Activated naive CD8-positive, alpha-beta T cell treated with anti-CD3 and anti-CD28 coated beads, Interleukin-2, amount 10 ng/mL, durations not matched to agents 7 days and 5 days (primary cell): Measurements from ENCODE around the gene RGL1. TPM values are rescaled to one million over a fixed set of nuclear protein-coding genes. Genes with fewer than 3 reads are reported as not detected.
"Not testable (repeated sequence)": the region's sequence is repeated elsewhere in the genome, so short reads cannot be mapped to it uniquely, and the experiment has no call there.

Source experiments
- ATAC-seq: fragments of 150-1000 bp; cut with Tn5 transposase; one replicate; pipeline ENCODE4 v1.10.0; 2021; ENCODE audit warnings: low read depth, moderate library complexity
- POLR2A ChIA-PET: fragments of 350-600 bp; sonication (Branson Sonifier 250); formaldehyde crosslinking; loops from one replicate; lab custom pipeline; 2021; ENCODE audit warnings: antibody characterized with exemption; lab: Charles Lee
- DNase-seq: peaks from one replicate; pipeline ENCODE4 v3.0.0; 2021
- H3K27ac Mint-ChIP-seq: one replicate; pipeline ENCODE4 v1.8.0; 2022; ENCODE audit warnings: mild to moderate bottlenecking, mixed read lengths
- H3K27me3 Mint-ChIP-seq: one replicate; pipeline ENCODE4 v1.8.0; 2022; ENCODE audit warnings: mild to moderate bottlenecking, moderate library complexity, mixed read lengths
- H3K36me3 Mint-ChIP-seq: one replicate; pipeline ENCODE4 v1.8.0; 2021; ENCODE audit warnings: mild to moderate bottlenecking, mixed read lengths
- H3K4me1 Mint-ChIP-seq: one replicate; pipeline ENCODE4 v1.8.0; 2021; ENCODE audit warnings: mixed read lengths
- H3K4me3 Mint-ChIP-seq: one replicate; pipeline ENCODE4 v1.8.0; 2022; ENCODE audit warnings: mild to moderate bottlenecking, moderate library complexity, mixed read lengths
- H3K9me3 Mint-ChIP-seq: one replicate; pipeline ENCODE4 v1.8.0; 2021; ENCODE audit warnings: mixed read lengths
- total RNA-seq, 2 experiments: library from RNA; stranded (reverse); gene quantifications; one replicate each; pipeline ENCODE4 v1.2.3, GENCODE V29; 2021

The RGL1 gene
- total RNA-seq, 2 experiments from 2014 or later, result 2.7 to 3.4 TPM

DNA sequence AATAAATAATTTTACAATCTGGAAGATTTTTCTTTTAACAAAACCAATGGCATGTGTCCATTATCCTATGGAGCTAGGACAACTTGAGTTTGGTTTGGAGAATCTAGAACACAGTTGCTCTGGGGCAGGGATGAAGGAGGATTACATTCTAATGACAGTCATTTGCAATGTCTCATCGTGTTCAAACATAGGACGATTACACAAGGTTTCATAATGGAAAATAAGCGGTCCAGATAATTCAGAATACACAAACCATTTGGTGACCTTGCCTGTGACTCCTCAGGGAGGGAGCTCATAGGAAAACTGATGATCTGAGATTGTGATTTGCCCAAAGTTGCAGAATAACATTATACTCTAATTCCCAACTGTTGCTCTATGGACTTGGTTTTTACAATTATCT is 27.6 kb upstream of the RGL1 start:
- POLR2A ChIA-PET, result no interaction called here
- Mint-ChIP-seq H3K27me3 (no peaks in the 10 kb centered on the region), H3K36me3 (peaks cover 6% of the 10 kb centered on the region), H3K9me3 (peaks cover 13% of the 10 kb centered on the region), H3K27ac (no peak overlapping the region), H3K4me1 (no peaks in the 10 kb centered on the region), H3K4me3 (no peak overlapping the region)
- ATAC-seq (no peak), DNase-seq (no peak)

DNA sequence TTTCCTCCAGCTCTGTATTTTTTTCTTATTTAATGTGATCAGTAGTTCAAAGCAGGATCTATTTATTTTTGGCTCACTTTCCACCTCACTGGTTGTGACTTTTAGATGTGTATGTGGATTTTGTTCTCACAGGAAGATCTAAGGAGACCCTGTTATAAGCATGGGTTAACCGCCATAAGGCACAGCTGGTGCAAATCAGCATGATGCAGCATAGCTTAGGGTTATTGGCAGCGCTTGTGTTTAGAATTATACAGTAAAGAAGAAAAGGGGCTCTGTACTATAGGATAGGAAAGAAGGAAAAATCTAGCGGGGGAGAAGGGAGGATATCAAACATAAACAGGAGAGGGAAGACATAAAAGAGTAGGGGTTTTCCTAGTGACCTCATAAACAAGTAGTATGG is 26.9 kb upstream of the RGL1 start:
- POLR2A ChIA-PET, result no interaction called here
- peaks cover 12% of the 10 kb centered on the region for H3K9me3 Mint-ChIP-seq

DNA sequence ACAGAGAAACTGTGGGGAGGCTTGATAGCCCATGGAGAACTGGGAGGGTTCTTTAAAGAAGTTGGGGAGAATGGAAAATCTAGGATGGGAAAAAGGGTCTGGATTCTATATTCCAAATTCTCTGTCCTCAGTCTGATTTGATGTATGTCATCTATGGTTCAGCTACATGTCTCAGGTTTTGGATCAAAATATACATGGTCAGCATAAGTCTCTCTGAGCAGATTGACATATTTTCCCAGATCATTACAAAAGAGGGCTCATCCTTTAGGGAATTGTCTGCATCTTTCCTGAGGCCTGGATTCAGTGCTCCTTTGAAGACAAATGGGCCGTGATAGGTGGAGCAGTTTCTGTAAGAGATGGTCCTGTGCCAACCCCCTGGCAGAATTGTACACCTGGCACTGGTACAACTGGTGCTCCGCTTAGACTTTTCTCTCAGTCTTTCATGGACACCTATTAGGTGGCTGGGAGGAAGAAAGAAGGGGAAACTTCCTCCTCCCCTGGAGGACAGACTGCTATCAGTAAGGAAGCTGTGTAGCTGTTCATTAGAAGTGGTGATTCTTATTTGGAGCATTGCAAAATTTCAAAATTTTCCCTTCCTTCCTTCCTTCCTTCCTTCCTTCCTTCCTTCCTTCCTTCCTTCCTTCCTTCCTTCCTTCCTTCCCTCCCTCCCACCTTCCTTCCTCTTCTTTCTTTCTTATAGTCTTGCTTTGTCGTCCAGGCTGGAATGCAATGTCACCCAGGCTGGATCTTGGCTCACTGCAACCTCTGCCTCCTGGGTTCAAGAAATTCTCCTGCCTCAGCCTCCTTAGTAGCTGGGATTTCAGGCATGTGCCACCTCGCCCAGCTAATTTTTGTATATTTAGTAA is 26.1 kb upstream of the RGL1 start:
- no peak overlapping the region for H3K4me3 Mint-ChIP-seq
- no peak for DNase-seq
- H3K9me3 Mint-ChIP-seq, result peaks cover 7% of the 10 kb centered on the region
- H3K27ac Mint-ChIP-seq, result no peak overlapping the region
- H3K4me1 Mint-ChIP-seq, result no peaks in the 10 kb centered on the region
- POLR2A ChIA-PET, result no interaction called here
- H3K36me3 Mint-ChIP-seq, result peaks cover 5% of the 10 kb centered on the region
- no peak for ATAC-seq
- no peaks in the 10 kb centered on the region for H3K27me3 Mint-ChIP-seq

More for the DNA sequence above, 26.9 kb upstream of the RGL1 start:
- no peak for ATAC-seq
- no peak overlapping the region for H3K27ac Mint-ChIP-seq
- no peaks in the 10 kb centered on the region for H3K27me3 Mint-ChIP-seq
- no peaks in the 10 kb centered on the region for H3K4me1 Mint-ChIP-seq
- peaks cover 5% of the 10 kb centered on the region for H3K36me3 Mint-ChIP-seq
- no peak overlapping the region for H3K4me3 Mint-ChIP-seq
- no peak for DNase-seq

DNA sequence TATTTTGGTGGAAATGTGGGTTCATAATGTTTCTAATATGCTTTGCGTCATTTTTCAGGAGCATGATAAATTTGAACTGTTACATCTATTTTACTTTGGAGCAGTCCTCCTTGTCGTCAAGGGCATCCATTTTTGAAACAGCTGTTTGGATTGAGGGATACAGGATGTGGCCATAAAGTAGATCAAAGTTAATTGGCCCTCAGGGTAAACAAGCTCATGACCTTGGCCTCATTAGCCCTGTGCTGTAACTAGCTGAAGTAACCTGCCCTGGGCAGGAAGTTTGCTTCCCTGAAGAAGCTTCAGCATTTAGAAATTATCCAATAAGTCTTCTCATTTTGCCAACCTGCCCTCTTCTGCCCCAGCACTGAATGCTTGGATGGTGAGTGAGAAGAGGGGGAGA is 24.8 kb upstream of the RGL1 start:
- no peaks in the 10 kb centered on the region for H3K4me1 Mint-ChIP-seq
- H3K36me3 Mint-ChIP-seq, result no peaks in the 10 kb centered on the region
- peaks cover 2% of the 10 kb centered on the region for H3K9me3 Mint-ChIP-seq
- ATAC-seq, result no peak
- no peaks in the 10 kb centered on the region for H3K27me3 Mint-ChIP-seq
- POLR2A ChIA-PET, result interaction anchor here (0.5 kb wide), 1 partner anchor 267 kb away, joined by 5 read pairs; no protein-coding TSS in a partner anchor
- no peak overlapping the region for H3K4me3 Mint-ChIP-seq
- no peak for DNase-seq
- no peak overlapping the region for H3K27ac Mint-ChIP-seq

DNA sequence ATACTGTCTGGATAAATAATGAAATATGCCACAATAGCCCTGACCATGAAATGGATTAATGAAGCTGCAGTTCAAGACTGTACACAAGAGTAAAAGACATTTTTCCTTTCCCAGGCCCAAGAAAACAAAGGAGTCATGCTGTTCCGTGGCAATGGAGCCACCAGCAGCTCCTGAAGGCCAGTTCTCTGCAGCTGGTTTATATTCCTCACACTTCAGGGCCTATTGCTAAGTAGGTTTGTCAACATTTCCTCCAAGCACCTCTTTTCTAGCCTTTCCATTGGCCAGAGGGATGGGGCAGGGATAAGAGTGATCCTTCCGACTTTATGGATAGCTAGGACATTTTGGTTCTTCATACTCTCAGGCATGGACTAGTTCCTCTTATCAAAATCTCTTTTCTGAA is 24.2 kb upstream of the RGL1 start:
- no peaks in the 10 kb centered on the region for H3K9me3 Mint-ChIP-seq
- no peak overlapping the region for H3K27ac Mint-ChIP-seq

DNA sequence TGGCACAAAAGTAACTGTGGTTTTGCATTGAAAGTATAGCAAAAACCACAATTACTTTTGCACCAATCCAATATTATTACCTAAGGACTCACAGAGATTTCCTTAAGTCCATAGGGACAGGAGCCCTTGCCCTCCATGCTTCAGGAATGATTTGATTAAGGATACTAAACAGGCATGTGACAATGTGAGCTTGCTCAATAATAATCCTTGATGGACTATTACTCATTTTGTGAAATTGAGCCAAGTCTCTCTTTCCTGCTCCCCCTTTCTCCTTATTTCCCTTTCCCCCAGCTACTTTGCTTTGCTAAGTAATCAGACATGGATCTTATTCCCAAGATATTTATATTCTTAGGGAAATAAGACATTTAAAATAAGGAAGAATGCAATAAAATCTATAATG is 21.6 kb upstream of the RGL1 start:
- POLR2A ChIA-PET, result no interaction called here
- ATAC-seq (no peak), DNase-seq (no peak)
- Mint-ChIP-seq H3K36me3 (no peaks in the 10 kb centered on the region), H3K4me1 (no peaks in the 10 kb centered on the region), H3K9me3 (no peaks in the 10 kb centered on the region), H3K27me3 (no peaks in the 10 kb centered on the region), H3K27ac (no peak overlapping the region), H3K4me3 (no peak overlapping the region)

More for the DNA sequence above, 24.2 kb upstream of the RGL1 start:
- Mint-ChIP-seq H3K27me3 (no peaks in the 10 kb centered on the region), H3K4me3 (no peak overlapping the region), H3K36me3 (no peaks in the 10 kb centered on the region), H3K4me1 (no peaks in the 10 kb centered on the region)
- DNase-seq, result no peak
- POLR2A ChIA-PET, result interaction anchor here (0.5 kb wide), 1 partner anchor 267 kb away, joined by 5 read pairs; no protein-coding TSS in a partner anchor
- ATAC-seq, result no peak

DNA sequence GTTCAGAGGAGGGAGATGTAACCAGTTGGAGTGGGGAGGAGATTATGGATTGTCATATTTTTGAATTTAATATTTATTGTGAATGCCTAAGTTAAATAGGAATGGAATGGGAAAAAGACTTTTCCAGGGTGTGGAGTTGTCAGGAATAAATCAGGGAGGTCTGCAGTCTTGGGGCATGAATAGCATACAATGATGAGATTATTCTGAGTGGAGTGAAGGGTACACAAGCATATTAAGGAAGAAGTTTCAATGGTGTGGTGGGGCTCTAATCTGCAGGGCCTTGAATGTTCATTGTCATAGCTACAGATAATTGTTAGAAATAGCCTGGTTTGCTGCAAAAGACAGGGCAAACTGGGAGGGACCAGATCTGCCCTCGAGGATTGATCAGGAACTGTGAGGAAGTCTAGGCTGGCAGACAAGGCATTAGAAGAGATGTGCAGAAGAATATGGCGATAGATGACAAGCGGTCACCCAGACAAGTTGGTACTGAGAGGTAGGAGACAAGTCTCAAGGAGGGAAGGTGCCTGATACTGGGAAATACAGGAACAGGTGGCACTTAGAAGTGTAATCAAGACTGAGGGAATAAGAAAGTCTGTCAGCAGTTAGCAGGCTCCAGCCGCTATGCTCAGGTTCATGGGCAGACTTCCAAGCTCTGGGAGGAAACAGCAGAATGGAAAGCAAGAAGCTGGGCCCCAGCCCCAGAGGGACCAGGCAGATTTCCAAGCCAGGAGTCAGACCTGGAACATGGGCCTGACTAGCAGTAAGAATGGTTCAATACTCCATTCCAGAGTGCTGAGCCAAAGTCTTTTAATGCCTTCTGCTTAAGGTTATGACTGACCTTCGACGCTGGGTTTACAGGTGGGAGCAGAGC is 20.9 kb upstream of the RGL1 start:
- POLR2A ChIA-PET, result no interaction called here

DNA sequence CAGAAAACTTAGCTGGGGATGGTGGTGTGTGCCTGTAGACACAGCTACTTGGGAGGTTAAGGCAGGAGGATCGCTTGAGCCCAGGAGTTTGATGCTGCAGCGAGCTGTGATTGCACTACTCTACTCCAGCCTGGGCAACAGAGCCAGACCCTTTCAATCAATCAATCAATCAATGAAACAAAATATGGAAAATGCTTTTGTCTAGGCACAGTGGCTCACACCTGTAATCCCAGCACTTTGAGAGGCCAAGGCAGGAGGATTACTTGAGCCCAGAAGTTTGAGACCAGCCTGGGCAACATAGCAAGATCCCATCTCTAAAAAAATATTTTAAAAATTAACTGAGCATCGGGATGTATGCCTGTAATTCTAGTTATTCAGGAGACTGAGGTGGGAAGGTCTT is 19.0 kb upstream of the RGL1 start:
- H3K4me3 Mint-ChIP-seq, H3K4me1 Mint-ChIP-seq, DNase-seq, POLR2A ChIA-PET, H3K27me3 Mint-ChIP-seq, H3K9me3 Mint-ChIP-seq, H3K27ac Mint-ChIP-seq, H3K36me3 Mint-ChIP-seq, ATAC-seq: not testable (repeated sequence)

More for the DNA sequence above, 20.9 kb upstream of the RGL1 start:
- no peaks in the 10 kb centered on the region for H3K36me3 Mint-ChIP-seq
- no peak overlapping the region for H3K4me3 Mint-ChIP-seq
- DNase-seq (no peak), ATAC-seq (no peak)
- H3K27me3 Mint-ChIP-seq, result no peaks in the 10 kb centered on the region
- no peaks in the 10 kb centered on the region for H3K9me3 Mint-ChIP-seq
- H3K27ac Mint-ChIP-seq, result no peak overlapping the region
- H3K4me1 Mint-ChIP-seq, result no peaks in the 10 kb centered on the region

DNA sequence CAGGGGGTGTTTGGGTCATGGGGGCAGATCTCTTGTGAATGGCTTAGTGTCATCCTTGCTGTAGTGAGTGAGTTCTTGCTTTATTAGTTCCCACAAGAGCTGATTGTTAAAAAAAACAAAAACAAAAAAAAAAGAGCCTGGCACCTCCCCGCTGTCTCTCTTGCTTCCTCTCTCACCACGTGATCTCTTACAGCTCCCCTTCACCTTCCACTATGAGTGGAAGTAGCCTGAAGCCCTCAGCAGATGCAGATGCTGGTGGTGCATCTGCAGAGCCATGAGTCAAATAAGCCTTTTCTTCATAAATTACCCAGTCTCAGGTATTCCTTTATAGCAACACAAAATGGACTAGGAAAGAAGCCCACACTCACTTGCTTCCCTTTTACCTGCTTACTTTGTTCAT is 17.2 kb upstream of the RGL1 start:
- no peaks in the 10 kb centered on the region for H3K36me3 Mint-ChIP-seq
- no peaks in the 10 kb centered on the region for H3K9me3 Mint-ChIP-seq
- no peak for ATAC-seq
- no peaks in the 10 kb centered on the region for H3K4me1 Mint-ChIP-seq
- H3K27me3 Mint-ChIP-seq, result no peaks in the 10 kb centered on the region
- no peak overlapping the region for H3K4me3 Mint-ChIP-seq
- POLR2A ChIA-PET, result no interaction called here
- H3K27ac Mint-ChIP-seq, result no peak overlapping the region
- no peak for DNase-seq

DNA sequence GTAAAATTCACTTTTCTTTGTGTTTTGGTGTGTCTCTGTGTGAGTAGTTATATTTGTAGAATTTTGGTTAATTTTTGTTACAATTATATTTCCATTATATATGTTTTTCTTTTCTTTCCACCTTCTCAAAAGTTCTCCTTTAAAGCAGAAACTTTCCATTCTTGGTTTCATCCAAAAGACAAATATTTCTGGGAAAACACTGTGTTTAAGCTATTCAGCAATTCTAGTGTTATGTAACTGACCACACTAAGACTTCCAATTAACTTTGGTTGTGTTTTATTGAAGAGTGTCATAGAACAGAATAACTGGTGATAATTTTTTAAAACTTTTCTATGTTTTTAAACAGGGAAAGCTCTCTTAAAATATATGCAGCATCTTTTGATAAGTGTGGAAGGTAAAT is 13.6 kb upstream of the RGL1 start:
- no peak overlapping the region for H3K4me3 Mint-ChIP-seq
- H3K9me3 Mint-ChIP-seq, result no peaks in the 10 kb centered on the region
- POLR2A ChIA-PET, result no interaction called here
- H3K36me3 Mint-ChIP-seq, result no peaks in the 10 kb centered on the region
- ATAC-seq (no peak), DNase-seq (no peak)
- no peaks in the 10 kb centered on the region for H3K4me1 Mint-ChIP-seq
- peaks cover 3% of the 10 kb centered on the region for H3K27me3 Mint-ChIP-seq
- H3K27ac Mint-ChIP-seq, result no peak overlapping the region

DNA sequence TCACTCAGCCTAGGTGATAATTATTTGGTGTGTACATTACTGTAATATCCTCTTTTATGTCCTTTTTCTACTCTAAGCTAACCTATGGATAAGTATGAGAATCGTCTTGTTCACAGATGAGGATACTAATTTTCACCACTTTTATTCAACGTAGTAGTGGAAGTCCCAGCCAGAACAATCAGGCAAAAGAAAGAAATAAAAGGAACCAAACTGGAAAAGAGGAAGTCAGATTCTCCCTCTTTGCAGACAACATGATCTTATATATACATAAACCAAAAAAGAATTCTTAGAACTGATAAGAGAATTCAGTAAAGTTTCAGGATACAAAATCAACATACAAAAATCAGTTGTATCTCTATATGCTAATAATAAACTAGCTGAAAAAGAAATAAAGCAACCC is 12.6 kb upstream of the RGL1 start:
- peaks cover 3% of the 10 kb centered on the region for H3K27me3 Mint-ChIP-seq
- H3K36me3 Mint-ChIP-seq, result no peaks in the 10 kb centered on the region
- H3K9me3 Mint-ChIP-seq, result no peaks in the 10 kb centered on the region
- no peak overlapping the region for H3K27ac Mint-ChIP-seq
- no peak overlapping the region for H3K4me3 Mint-ChIP-seq
- no peaks in the 10 kb centered on the region for H3K4me1 Mint-ChIP-seq
- POLR2A ChIA-PET, result no interaction called here
- ATAC-seq, result no peak
- no peak for DNase-seq

DNA sequence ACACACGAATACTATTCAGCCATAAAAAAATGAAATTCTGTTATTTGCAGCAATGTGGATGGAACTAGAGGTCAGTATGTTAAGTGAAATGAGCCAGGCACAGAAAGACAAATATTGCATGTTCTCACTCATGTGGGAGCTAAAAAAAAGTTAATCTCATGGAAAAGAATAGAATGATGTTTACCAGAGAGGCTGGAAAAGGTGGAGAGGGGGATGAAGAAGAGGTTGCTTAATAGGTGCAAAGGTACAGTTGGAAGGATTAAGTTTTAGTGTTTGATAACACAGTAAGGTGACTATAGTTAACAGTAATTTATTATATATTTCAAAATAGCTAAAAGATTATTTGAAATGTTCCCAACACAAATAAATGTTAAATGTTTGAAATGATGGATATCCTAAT is 10.8 kb upstream of the RGL1 start:
- H3K4me1 Mint-ChIP-seq, result no peaks in the 10 kb centered on the region
- H3K4me3 Mint-ChIP-seq, result no peak overlapping the region
- POLR2A ChIA-PET, result no interaction called here
- no peaks in the 10 kb centered on the region for H3K36me3 Mint-ChIP-seq
- ATAC-seq (no peak), DNase-seq (no peak)
- H3K27me3 Mint-ChIP-seq, result peaks cover 3% of the 10 kb centered on the region
- H3K27ac Mint-ChIP-seq, result no peak overlapping the region
- H3K9me3 Mint-ChIP-seq, result no peaks in the 10 kb centered on the region

DNA sequence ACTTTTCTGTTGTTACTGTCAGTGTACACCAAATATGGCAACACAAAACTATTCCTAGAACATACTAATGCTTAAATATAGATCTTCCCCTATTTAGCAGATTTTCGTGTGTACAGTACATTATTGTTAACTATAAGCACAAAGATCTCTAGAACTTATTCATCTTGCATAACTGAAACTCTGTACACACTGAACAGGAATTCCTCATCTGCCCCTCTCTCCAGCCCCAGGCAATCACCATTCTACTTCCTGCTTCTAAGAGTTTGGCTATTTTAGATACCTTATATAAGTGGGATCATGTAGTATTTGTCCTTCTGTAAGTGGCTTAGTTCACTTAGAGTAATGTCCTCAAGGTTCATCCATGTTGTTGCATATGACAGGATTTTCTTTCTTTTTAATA is 4.5 kb upstream of the RGL1 start:
- no peak for ATAC-seq
- no peak for DNase-seq
- H3K27ac Mint-ChIP-seq, result no peak overlapping the region
- H3K4me3 Mint-ChIP-seq, result no peak overlapping the region
- H3K9me3 Mint-ChIP-seq, result peaks cover 14% of the 10 kb centered on the region
- peaks cover 4% of the 10 kb centered on the region for H3K27me3 Mint-ChIP-seq
- peaks cover 3% of the 10 kb centered on the region for H3K36me3 Mint-ChIP-seq
- POLR2A ChIA-PET, result no interaction called here
- peaks cover 3% of the 10 kb centered on the region for H3K4me1 Mint-ChIP-seq
